ENCODE data around the gene PARD3B. TPM values are rescaled to one million over a fixed set of nuclear protein-coding genes. Genes with fewer than 3 reads are reported as not detected.

The PARD3B gene
- total RNA-seq, 1 experiment from 2014 or later: 7.6 TPM

- TF ChIP-seq, protein P1, sequence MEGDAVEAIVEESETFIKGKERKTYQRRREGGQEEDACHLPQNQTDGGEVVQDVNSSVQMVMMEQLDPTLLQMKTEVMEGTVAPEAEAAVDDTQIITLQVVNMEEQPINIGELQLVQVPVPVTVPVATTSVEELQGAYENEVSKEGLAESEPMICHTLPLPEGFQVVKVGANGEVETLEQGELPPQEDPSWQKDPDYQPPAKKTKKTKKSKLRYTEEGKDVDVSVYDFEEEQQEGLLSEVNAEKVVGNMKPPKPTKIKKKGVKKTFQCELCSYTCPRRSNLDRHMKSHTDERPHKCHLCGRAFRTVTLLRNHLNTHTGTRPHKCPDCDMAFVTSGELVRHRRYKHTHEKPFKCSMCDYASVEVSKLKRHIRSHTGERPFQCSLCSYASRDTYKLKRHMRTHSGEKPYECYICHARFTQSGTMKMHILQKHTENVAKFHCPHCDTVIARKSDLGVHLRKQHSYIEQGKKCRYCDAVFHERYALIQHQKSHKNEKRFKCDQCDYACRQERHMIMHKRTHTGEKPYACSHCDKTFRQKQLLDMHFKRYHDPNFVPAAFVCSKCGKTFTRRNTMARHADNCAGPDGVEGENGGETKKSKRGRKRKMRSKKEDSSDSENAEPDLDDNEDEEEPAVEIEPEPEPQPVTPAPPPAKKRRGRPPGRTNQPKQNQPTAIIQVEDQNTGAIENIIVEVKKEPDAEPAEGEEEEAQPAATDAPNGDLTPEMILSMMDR (conservative IDR thresholded peaks at IDR 0.05; ENCODE audit: low read depth, low read length): no peak
- no peak for TF ChIP-seq EZH2 (IDR thresholded peaks at IDR 0.05; ENCODE audit: borderline replicate concordance, low read depth, low read length, poor library complexity, severe bottlenecking)
- H3K9me3 ChIP-seq (ENCODE audit: low read depth, low read length, poor library complexity, severe bottlenecking): no peaks in the 10 kb centered on the region
- no peaks in the 10 kb centered on the region for H3K36me3 ChIP-seq (ENCODE audit: insufficient read depth, low read length, poor library complexity, severe bottlenecking)
- BruUV-seq (replicated peaks): no TSS peak
- no peak overlapping the region for H3K27ac ChIP-seq (ENCODE audit: low read depth, low read length, poor library complexity, severe bottlenecking)
- CTCF ChIA-PET: no interaction called here
- H3K4me1 ChIP-seq (ENCODE audit: insufficient read depth, low read length, poor library complexity, severe bottlenecking): no peaks in the 10 kb centered on the region
- no peak for DNase-seq (ENCODE audit: low spot score)
- POLR2A ChIA-PET (ENCODE audit: low non-redundant PET): no interaction called here
- intact Hi-C loops (cut with micrococcal nuclease; ENCODE audit: unreplicated experiment): no loop called here
- H3K4me3 ChIP-seq (ENCODE audit: low read depth, low read length, poor library complexity, severe bottlenecking): no peak overlapping the region
- H3K27me3 ChIP-seq (replicated peaks; ENCODE audit: insufficient read depth, low read depth, low read length, poor library complexity): no peaks in the 10 kb centered on the region
Observed at GRCh38 chr2:205361272-205361671, 816.0 kb downstream of the PARD3B start.

GRCh38 chr2:205361970-205362369, 816.7 kb downstream of the PARD3B start:
- H3K9me3 ChIP-seq (ENCODE audit: low read depth, low read length, poor library complexity, severe bottlenecking): no peaks in the 10 kb centered on the region
- H3K27me3 ChIP-seq (replicated peaks; ENCODE audit: insufficient read depth, low read depth, low read length, poor library complexity): no peaks in the 10 kb centered on the region
- ChIA-PET POLR2A (ENCODE audit: low non-redundant PET) (no interaction called here), CTCF (no interaction called here)
- no TSS peak for BruUV-seq (replicated peaks)
- H3K4me1 ChIP-seq (ENCODE audit: insufficient read depth, low read length, poor library complexity, severe bottlenecking): no peaks in the 10 kb centered on the region
- no peak overlapping the region for H3K4me3 ChIP-seq (ENCODE audit: low read depth, low read length, poor library complexity, severe bottlenecking)
- no peak for TF ChIP-seq EZH2 (IDR thresholded peaks at IDR 0.05; ENCODE audit: borderline replicate concordance, low read depth, low read length, poor library complexity, severe bottlenecking)
- TF ChIP-seq, protein P1 (conservative IDR thresholded peaks at IDR 0.05; ENCODE audit: low read depth, low read length): no peak
- no peak for DNase-seq (ENCODE audit: low spot score)
- intact Hi-C loops (cut with micrococcal nuclease; ENCODE audit: unreplicated experiment): no loop called here
- H3K36me3 ChIP-seq (ENCODE audit: insufficient read depth, low read length, poor library complexity, severe bottlenecking): no peaks in the 10 kb centered on the region
- no peak overlapping the region for H3K27ac ChIP-seq (ENCODE audit: low read depth, low read length, poor library complexity, severe bottlenecking)

DNA sequence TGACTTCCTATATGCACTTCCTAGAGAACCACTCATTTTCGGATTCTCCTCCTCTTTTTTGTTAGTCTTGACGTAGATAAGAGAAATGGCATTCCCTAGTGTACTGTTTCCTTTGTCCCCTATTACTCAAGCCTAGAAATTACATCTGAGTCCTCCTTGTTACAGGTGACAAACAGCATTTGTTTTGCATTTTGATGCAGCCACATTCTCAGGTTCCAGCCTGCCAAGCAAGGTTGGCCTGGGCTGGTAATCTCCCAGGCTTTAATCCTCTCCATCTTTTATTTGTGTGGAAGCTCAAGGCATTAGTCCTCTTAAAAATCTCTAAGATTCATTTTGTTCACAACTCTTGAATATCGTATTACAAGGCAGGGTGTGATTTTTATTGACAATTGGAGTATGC, 819.0 kb downstream of the PARD3B start:
- Histone ChIP-seq H3K4me1 (ENCODE audit: insufficient read depth, low read length, poor library complexity, severe bottlenecking) (no peaks in the 10 kb centered on the region), H3K27ac (ENCODE audit: low read depth, low read length, poor library complexity, severe bottlenecking) (no peak overlapping the region), H3K36me3 (ENCODE audit: insufficient read depth, low read length, poor library complexity, severe bottlenecking) (no peaks in the 10 kb centered on the region), H3K27me3 (replicated peaks; ENCODE audit: insufficient read depth, low read depth, low read length, poor library complexity) (no peaks in the 10 kb centered on the region), H3K9me3 (ENCODE audit: low read depth, low read length, poor library complexity, severe bottlenecking) (no peaks in the 10 kb centered on the region), H3K4me3 (ENCODE audit: low read depth, low read length, poor library complexity, severe bottlenecking) (no peak overlapping the region)
- intact Hi-C loops (cut with micrococcal nuclease; ENCODE audit: unreplicated experiment): no loop called here
- no TSS peak for BruUV-seq (replicated peaks)
- CTCF ChIA-PET: no interaction called here
- POLR2A ChIA-PET (ENCODE audit: low non-redundant PET): no interaction called here
- DNase-seq (ENCODE audit: low spot score): no peak
- TF ChIP-seq, protein P1 (conservative IDR thresholded peaks at IDR 0.05; ENCODE audit: low read depth, low read length): no peak
- no peak for TF ChIP-seq EZH2 (IDR thresholded peaks at IDR 0.05; ENCODE audit: borderline replicate concordance, low read depth, low read length, poor library complexity, severe bottlenecking)

All from A673 (cell line).